HS-27A (cell line): ENCODE data around the gene DDC.
"Not testable (repeated sequence)": the region's sequence is repeated elsewhere in the genome, so short reads cannot be mapped to it uniquely, and the experiment has no call there.

Experiments
- DNase-seq: peaks from one replicate; pipeline ENCODE4 v3.0.0-alpha.2; 2012; ENCODE audit warnings: low read depth, missing footprints

DDC gene

DNA sequence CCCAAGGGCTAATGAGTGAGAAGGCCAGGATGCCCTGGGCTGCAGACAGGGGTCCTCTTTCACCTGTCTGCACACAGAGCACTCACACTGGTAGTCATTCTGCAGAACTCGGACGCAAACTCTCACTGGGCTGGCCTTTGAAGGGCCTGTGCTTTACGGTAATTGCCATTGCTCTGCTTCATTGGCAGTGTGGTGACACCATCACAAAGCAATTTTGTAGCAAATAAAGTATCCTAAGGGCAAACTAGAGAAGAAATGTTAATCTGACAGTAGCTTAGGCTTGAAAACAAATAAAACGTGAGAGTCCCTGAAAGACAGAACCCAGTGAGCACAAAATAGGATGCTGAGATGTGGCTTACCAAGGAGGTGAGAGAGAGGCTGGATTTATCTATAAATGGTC is 84.4 kb downstream of the DDC start:
- no peak for DNase-seq

- no peak for DNase-seq
Observed at GRCh38 chr7:50479743-50480517, 85.3 kb downstream of the DDC start.

GRCh38 chr7:50477640-50478039 is 87.6 kb downstream of the DDC start:
- no peak for DNase-seq

DNA sequence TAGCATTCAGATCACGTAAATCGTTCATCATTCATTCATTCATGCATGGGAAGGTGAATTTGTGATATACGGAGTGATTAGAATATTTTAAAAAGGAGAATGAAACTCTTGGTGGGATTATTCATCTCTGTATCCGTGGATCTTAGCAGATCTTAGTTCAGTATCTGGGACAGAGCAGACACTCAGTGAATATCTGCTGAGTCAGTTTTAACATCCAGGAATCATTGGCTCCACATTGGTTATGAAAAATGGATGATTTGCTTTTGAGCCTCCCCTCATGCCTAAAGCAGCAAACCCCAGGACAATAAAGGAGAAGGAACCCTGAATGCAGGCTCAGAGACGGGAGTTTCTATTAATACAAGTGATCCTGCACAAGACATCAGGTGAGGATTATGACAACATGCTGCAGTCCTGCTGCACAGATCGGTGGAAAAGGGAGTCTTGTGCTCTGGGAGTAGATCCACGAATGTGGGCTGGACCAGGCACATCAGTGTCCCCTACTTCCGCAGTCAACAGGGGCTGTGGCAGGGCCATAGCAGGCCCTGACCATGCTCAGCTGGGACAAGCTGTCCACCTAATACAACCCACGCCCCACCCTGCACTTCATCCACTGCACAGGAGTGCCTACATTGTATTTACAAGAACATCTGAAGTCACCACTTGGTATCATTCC is 88.1 kb downstream of the DDC start:
- DNase-seq = no peak

GRCh38 chr7:50475340-50475739 is 89.9 kb downstream of the DDC start:
- no peak for DNase-seq

- DNase-seq = no peak
Observed at GRCh38 chr7:50474382-50475160, 90.6 kb downstream of the DDC start.

- DNase-seq = no peak
Observed at GRCh38 chr7:50473531-50473930, 91.7 kb downstream of the DDC start.

DNA sequence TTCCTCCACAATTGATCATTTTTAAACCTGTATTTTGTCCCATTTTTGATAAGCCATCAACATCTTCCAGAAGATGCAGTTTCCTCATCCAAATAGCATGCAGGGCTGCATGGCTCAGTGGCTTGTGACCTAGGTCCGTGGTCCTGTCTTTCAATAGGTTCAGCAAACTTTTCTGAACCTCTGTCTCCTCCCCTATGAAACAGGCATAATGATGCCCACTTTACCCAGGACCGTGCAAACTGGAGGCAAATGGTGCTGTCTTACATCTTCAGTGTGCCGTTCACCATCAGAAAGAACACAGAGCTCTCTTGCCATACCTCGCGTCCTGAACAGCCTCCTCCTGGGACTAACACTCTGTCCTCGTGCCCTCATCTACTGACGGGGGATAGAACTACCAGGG is 92.8 kb downstream of the DDC start:
- DNase-seq = no peak

GRCh38 chr7:50471970-50472369 is 93.2 kb downstream of the DDC start:
- no peak for DNase-seq

DNA sequence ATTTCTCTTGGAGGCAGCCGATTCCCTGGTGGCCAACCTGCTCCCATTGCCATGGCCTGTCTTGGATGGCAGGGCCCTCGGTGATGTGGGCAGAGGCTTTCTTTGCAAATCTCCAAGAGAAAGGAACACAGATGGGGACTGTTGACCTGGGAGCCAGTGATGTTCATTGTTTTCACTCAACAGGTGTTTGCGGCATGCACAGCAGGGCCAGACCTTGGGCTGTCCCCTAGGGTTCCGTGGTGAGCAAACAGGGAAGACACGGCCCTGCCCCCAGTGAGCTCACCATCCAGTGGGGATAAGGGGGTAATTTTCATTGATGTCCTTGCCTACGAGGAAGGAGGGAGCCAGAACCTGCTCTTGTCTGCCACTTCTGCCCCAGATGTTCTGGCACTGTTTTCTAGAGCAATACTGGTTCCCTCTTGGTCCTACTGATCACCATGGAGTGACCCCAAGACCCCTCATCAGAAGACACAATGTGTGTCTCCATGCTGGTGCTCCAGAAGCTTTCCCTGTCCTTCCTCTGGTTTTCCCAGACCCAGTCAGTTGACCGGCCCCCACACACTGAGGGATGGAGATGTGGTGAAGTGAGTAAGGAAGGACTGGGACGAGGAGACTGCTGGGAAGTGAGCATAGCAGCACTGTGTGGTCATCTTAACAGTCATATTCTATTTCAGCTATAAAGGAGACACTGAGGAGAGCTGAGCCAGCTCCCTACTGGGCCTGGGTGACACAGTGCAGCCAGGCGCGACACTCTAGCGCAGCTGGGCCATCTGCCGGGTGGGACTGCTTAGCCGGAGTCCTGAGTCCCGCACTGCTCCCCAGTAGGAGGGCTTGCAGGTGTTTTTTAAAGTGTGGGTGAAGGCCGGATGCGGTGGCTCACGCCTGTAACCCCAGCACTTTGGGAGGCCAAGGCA is 94.7 kb downstream of the DDC start:
- no peak for DNase-seq

- DNase-seq = no peak
Observed at GRCh38 chr7:50469181-50469580, 96.0 kb downstream of the DDC start.

GRCh38 chr7:50467817-50468610 is 97.2 kb downstream of the DDC start:
- no peak for DNase-seq

DNA sequence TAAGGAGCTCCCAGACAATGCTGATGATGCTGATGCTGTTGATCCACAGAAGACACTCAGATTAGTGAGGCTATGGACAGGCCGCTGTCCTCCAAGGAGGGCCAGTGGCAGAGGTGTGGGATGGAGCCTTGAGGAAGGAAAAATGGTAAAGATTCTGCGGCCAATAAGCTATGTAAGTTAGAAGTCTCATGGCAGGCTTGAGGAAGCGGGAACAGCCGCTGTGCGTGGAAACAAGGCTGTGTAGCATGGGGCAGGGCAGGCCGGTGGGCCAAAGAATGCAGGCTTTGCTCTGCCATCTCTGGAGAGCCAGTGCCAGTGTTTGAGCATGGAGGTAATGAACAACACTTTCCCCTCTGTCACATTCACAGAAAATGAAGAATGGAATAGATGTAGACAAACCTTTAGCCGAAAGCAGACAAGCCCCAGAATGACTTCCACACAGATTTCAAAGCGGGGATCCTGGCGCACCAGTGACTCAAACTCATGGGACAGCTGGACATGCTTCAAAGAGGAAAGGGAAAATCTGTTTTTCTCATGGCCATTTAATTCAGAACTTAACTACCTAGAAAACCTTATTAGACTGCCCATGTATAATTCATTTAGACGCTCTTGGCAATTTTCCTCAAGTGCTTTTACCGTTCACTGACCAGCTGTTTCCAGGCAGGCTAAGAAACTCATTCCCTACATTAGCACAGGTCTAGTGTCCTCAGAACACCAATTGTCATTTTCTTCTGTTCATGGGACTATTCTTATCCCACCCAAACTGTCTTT is 98.2 kb downstream of the DDC start:
- no peak for DNase-seq

DNA sequence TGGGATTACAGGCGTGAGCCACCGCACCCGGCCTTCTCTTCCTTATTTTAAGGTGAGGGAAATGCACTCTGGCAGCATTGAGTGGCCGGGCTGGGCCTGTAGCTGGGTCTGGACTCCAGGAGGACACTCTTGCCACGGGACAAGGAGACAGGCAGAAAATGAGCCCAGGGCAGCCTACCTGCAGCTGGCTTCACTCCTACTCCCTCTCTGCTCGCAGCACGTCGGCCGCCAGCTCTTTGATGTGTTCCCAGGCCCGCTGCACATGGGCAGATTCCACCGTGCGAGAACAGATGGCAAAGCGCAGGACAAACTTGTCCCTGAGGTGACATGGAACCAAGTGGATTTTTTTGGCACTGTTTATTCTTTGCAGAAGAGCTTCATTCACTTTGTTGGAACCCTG is 102.2 kb downstream of the DDC start:
- no peak for DNase-seq

GRCh38 chr7:50462361-50462760 is 102.8 kb downstream of the DDC start:
- DNase-seq = no peak

DNA sequence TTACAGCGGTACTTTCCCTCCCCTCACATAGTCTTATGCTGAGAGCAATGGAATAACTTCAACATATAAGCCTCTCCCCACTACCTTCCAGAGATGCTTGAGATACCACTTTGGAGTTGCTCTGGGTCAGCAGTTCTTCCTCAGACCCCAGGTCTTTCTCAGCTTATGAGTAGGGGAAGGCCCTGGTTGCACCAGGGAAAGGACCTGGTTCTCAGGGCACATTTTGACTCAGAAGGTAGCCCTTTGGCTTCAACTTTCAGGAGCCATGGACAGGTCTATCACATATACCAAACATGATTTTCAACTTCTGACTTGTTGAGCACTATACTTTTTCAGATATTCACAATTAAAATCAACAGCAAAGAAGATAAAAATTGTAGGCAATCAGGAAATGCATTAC is 103.5 kb downstream of the DDC start:
- no peak for DNase-seq

DNA sequence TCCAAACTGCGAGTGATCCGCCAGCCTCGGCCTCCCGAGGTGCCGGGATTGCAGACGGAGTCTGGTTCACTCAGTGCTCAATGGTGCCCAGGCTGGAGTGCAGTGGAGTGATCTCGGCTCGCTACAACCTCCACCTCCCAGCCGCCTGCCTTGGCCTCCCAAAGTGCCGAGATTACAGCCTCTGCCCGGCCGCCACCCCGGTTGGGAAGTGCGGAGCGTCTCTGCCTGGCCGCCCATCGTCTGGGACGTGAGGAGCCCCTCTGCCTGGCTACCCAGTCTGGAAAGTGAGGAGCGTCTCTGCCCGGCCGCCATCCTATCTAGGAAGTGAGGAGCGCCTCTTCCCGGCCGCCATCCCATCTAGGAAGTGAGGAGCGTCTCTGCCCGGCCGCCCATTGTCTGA is 106.0 kb downstream of the DDC start:
- not testable (repeated sequence) for DNase-seq

DNA sequence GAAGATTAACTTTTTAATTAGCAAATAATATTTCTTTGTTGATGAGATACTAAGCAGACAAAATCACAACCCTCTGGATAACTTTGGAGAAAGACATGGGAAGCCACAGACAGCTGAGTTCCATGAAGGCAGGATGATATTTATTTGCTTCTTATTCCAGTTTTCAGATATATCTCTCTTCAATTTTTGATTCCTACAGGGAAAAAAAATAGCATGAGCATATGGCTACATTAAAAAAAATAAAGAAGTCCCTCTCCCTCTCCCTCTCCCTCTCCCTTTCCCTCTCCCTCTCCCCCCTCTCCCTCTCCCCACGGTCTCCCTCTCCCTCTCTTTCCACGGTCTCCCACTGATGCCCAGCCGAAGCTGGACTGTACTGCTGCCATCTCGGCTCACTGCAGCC is 106.6 kb downstream of the DDC start:
- not testable (repeated sequence) for DNase-seq

DNA sequence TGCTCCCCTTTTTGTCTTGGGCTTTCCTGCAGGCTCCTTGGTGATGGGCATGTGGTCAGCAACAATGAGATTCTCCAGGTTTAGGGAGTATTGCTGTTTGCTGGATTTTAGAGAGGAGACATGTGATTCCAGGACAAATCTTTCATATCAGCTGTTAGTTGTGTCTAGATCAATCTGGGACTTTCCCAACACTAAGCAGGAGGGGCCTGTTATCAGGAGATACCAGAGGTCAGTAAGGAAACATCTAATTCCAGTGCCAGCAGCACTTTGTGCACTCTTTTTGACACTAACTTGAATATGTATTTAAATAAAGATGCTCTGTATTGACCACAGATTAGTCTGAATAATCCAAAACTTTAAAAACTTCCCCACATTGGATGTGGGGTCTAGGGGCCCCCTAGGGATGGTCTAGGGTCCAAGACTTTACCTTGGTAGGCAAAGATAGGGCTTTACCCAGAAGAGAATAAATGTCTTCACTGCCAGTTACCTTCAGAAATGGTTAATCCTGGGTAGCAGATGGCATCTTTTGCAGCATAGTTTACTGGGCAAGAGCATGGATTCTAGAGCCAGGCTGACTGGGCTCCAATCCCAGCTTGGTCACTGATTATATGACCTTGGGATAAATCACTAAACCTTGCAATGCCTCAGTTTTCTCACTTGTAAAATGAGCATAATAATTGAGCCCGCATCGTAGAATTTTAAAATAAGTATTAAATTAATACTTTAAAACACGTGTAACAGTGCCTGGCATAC is 108.7 kb downstream of the DDC start:
- no peak for DNase-seq

GRCh38 chr7:50455658-50456057 is 109.5 kb downstream of the DDC start:
- DNase-seq = no peak
